ENCODE data around the gene PPP2R5A. TPM values are rescaled to one million over a fixed set of nuclear protein-coding genes. Genes with fewer than 3 reads are reported as not detected.
"Not testable (repeated sequence)": the region's sequence is repeated elsewhere in the genome, so short reads cannot be mapped to it uniquely, and the experiment has no call there.

PPP2R5A gene
- total and polyA plus RNA-seq, 5 donors: 53.1 to 72.0 (median 61.2) TPM

DNA sequence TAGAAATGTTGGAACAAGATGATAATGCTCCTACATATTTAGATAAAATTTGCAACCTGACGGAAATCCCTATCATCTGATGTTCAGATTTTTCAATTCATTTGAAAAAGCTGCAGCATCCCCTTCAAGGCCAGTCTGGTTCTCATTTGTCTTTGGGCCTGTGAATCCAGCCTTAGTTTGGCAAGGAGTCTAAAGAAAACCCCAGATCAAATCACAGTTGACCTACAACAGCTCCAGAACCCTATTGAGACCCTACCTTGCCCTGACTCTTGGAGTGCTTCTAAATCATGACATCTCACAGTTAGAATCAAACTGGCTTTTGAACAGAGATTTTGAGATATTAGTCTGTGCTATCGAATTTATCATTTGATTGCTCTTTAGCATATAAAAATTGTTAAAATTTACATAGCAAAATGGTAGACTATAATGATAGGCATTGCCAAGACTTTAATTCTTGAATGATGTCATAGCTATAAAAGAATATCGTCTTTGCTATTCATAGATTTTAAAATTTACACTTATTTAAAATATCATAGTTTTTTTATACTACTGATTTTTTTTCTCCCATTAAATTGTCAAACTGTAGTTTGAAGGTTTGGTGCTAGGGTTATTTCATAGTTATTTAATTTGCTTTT, 2.2 kb downstream of the PPP2R5A start:
- no peak for DNase-seq
- H3K9me3 ChIP-seq (ENCODE audit: control insufficient read depth, low read length): no peaks in the 10 kb centered on the region
- H3K4me3 ChIP-seq (ENCODE audit: low read length): peak overlapping the region; percentile 94
- intact Hi-C loops (cut with DNase I): loop anchor here in 3 of 4 donors (5.0 to 10.0 kb wide), 4 partner anchors 133 to 215 kb away; no protein-coding TSS in a partner anchor
- WGBS: 31% methylated on average over 3 of the region's 3 CpGs
- peak overlapping the region; percentile 86 for H3K27ac ChIP-seq (ENCODE audit: low read length)
- no peaks in the 10 kb centered on the region for H3K27me3 ChIP-seq (ENCODE audit: control insufficient read depth, insufficient read depth)
- H3K4me1 ChIP-seq (ENCODE audit: control insufficient read depth, insufficient read depth, low read length): peaks cover 6% of the 10 kb centered on the region
- ATAC-seq: no peak

- H3K27me3 ChIP-seq (ENCODE audit: control insufficient read depth, insufficient read depth); ATAC-seq; DNase-seq; H3K4me1 ChIP-seq (ENCODE audit: control insufficient read depth, insufficient read depth, low read length); H3K9me3 ChIP-seq (ENCODE audit: control insufficient read depth, low read length): not testable (repeated sequence)
- H3K27ac ChIP-seq (ENCODE audit: low read length): peak overlapping the region; percentile 42
- WGBS: 76% methylated on average over 9 of the region's 9 CpGs
- H3K4me3 ChIP-seq (ENCODE audit: low read length): peak overlapping the region; percentile 48
- intact Hi-C loops (cut with DNase I): loop anchor here in 3 of 4 donors (5.0 to 10.0 kb wide), 4 partner anchors 133 to 216 kb away; no protein-coding TSS in a partner anchor
These were observed 2.8 kb downstream of the PPP2R5A start for GRCh38 chr1:212287995-212288394.

DNA sequence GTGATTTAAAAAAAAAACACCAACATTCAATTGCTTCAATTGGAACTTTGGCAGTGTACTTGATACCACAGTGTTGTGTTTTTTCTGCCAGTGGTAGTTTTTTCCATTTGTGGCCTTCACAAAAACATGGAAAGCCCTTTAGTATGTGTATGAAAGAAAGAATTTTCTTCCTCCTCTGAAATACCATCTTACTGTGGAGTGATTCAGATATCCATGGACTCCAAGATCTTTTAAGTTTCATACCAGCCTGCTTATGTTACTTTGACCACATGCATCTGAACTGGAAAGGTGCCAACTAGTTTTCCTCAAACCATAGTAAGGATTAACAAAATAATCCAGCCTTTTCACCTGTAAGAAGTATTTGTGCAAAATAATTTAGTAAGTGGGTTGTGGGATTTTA, 3.4 kb downstream of the PPP2R5A start:
- Histone ChIP-seq H3K27me3 (ENCODE audit: control insufficient read depth, insufficient read depth) (no peaks in the 10 kb centered on the region), H3K27ac (ENCODE audit: low read length) (no peak overlapping the region), H3K4me3 (ENCODE audit: low read length) (peak overlapping the region; percentile 48), H3K4me1 (ENCODE audit: control insufficient read depth, insufficient read depth, low read length) (peaks cover 10% of the 10 kb centered on the region), H3K9me3 (ENCODE audit: control insufficient read depth, low read length) (no peaks in the 10 kb centered on the region)
- intact Hi-C loops (cut with DNase I): loop anchor here in 3 of 4 donors (5.0 to 10.0 kb wide), 4 partner anchors 134 to 216 kb away; no protein-coding TSS in a partner anchor
- DNase-seq (no peak), ATAC-seq (no peak)

- ATAC-seq: no peak
- DNase-seq: no peak
- no peak overlapping the region for H3K27ac ChIP-seq (ENCODE audit: low read length)
- H3K27me3 ChIP-seq (ENCODE audit: control insufficient read depth, insufficient read depth): no peaks in the 10 kb centered on the region
- peaks cover 10% of the 10 kb centered on the region for H3K4me1 ChIP-seq (ENCODE audit: control insufficient read depth, insufficient read depth, low read length)
- WGBS: 44% methylated on average over 4 of the region's 4 CpGs
- H3K9me3 ChIP-seq (ENCODE audit: control insufficient read depth, low read length): no peaks in the 10 kb centered on the region
- intact Hi-C loops (cut with DNase I): loop anchor here (5.0 to 10.0 kb wide), 4 partner anchors 135 to 217 kb away; no protein-coding TSS in a partner anchor
- H3K4me3 ChIP-seq (ENCODE audit: low read length): peak overlapping the region; percentile 16
These were observed 4.3 kb downstream of the PPP2R5A start for GRCh38 chr1:212289262-212290077.

GRCh38 chr1:212290608-212291007, 5.4 kb downstream of the PPP2R5A start:
- H3K9me3 ChIP-seq (ENCODE audit: control insufficient read depth, low read length): no peaks in the 10 kb centered on the region
- ATAC-seq: no peak
- no peaks in the 10 kb centered on the region for H3K27me3 ChIP-seq (ENCODE audit: control insufficient read depth, insufficient read depth)
- no peak overlapping the region for H3K4me3 ChIP-seq (ENCODE audit: low read length)
- no peak overlapping the region for H3K27ac ChIP-seq (ENCODE audit: low read length)
- intact Hi-C loops (cut with DNase I): loop anchor here in 1 of 4 donors (10.0 kb wide), 1 partner anchor 216 kb away; no protein-coding TSS in a partner anchor
- no peak for DNase-seq
- H3K4me1 ChIP-seq (ENCODE audit: control insufficient read depth, insufficient read depth, low read length): peaks cover 10% of the 10 kb centered on the region

DNA sequence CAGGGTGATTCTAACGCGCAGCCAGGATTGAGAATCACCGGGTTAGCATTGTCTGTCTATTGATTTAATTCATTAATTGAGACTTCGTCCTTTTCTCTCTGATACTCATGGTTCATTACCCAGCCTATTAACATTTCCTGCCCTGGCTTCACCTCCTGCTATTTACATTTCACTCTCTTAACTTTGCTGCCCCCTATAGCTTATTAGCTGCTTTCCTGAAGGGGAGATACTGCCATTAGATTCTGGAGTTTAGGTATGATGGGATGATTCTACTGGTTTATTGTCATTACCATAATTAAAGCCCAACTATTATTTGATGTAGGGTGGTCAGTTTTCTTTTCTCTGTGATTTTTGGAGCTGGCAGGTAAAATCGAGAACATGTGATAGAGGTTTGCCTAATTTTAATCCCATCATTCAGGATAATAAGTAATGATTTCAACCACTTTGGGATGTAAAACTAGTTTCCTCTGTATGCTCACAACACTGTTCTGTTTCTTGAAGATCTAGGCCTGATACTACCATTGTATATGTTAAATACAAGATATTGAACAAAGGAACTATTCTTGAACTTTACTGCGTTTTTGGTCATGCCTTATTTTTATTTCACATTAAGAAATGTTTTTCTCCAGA, 6.4 kb downstream of the PPP2R5A start:
- Histone ChIP-seq H3K9me3 (ENCODE audit: control insufficient read depth, low read length) (no peaks in the 10 kb centered on the region), H3K27ac (ENCODE audit: low read length) (no peak overlapping the region), H3K4me1 (ENCODE audit: control insufficient read depth, insufficient read depth, low read length) (peaks cover 11% of the 10 kb centered on the region), H3K4me3 (ENCODE audit: low read length) (peak overlapping the region; percentile 3), H3K27me3 (ENCODE audit: control insufficient read depth, insufficient read depth) (no peaks in the 10 kb centered on the region)
- DNase-seq: no peak
- WGBS: 37% methylated on average over 6 of the region's 6 CpGs
- intact Hi-C loops (cut with DNase I): loop anchor here in 1 of 4 donors (10.0 kb wide), 1 partner anchor 217 kb away; no protein-coding TSS in a partner anchor
- peak; percentile 61 to 66 for ATAC-seq

DNA sequence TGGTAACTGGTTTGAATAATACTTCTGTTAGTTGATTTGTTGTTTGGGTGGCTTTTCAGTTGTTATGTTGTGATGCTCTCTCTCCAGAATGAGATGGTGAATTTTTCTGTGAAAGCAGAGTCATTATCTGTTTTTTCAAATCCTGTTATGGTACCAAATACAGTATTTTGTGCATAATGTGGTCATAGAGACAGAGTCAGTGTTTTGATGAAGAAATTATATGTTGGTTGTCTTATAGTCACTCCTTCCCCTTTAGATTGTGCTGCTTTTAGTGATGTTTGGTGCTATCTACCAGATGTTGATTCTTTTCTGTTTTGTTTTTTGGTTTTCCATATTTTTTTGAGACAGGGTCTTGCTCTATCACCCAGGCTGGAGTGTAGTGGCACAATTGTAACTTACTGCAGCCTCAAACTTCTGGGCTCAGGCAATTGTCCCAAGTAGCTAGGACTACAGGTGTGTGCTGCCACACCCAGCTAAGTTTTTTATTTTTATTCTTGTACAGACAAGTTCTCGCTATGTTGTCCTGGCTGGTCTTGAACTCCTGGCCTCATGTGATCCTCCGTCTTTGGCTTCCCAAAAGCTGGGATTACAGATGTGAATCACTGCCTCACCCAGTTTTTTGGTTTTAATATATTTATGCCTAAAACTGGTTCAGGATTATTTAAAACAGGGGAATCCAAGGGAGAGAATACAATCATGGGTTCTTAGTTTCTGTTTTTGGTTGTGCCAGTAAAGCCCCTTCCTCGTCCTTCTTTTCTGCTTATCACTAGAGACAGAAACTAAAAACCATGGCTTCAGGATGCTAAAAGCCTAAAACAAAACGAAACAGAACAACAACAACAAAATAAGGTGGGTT, 7.3 kb downstream of the PPP2R5A start:
- Histone ChIP-seq H3K27ac (ENCODE audit: low read length) (no peak overlapping the region), H3K4me3 (ENCODE audit: low read length) (no peak overlapping the region), H3K27me3 (ENCODE audit: control insufficient read depth, insufficient read depth) (no peaks in the 10 kb centered on the region), H3K4me1 (ENCODE audit: control insufficient read depth, insufficient read depth, low read length) (peaks cover 9% of the 10 kb centered on the region), H3K9me3 (ENCODE audit: control insufficient read depth, low read length) (no peaks in the 10 kb centered on the region)
- WGBS: 68% methylated on average over 4 of the region's 4 CpGs
- ATAC-seq (no peak), DNase-seq (no peak)
- intact Hi-C loops (cut with DNase I): loop anchor here in 1 of 4 donors (10.0 kb wide), 1 partner anchor 218 kb away; no protein-coding TSS in a partner anchor

- Histone ChIP-seq H3K4me1 (ENCODE audit: control insufficient read depth, insufficient read depth, low read length) (peaks cover 9% of the 10 kb centered on the region), H3K27ac (ENCODE audit: low read length) (no peak overlapping the region), H3K4me3 (ENCODE audit: low read length) (peak overlapping the region; percentile 10), H3K9me3 (ENCODE audit: control insufficient read depth, low read length) (no peaks in the 10 kb centered on the region), H3K27me3 (ENCODE audit: control insufficient read depth, insufficient read depth) (no peaks in the 10 kb centered on the region)
- intact Hi-C loops (cut with DNase I): loop anchor here in 1 of 4 donors (10.0 kb wide), 1 partner anchor 219 kb away; no protein-coding TSS in a partner anchor
- DNase-seq (no peak), ATAC-seq (peak in 1 of 2 donors; percentile 42)
- 47% methylated on average over 1 of the region's 1 CpG for WGBS
These were observed 8.4 kb downstream of the PPP2R5A start for GRCh38 chr1:212293579-212293978.

DNA sequence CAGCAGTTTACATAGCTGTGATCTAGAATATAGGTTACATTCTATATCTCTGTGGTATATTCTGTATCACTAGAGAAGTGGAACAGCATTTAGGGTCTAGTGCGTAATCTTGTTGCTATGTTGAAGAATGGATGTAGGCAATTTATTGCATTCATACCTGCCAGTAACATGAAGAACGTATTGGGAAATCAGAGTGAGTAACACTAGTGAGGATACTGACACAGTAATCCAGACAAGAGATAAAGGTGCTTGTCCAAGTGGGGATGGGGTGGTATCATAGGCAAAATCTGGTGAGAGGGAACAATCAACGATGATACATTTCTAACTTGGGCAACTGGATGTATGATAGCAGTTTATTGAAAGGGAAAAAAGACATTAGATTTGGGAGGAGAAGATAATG, 9.8 kb downstream of the PPP2R5A start:
- H3K4me1 ChIP-seq (ENCODE audit: control insufficient read depth, insufficient read depth, low read length): peaks cover 9% of the 10 kb centered on the region
- H3K9me3 ChIP-seq (ENCODE audit: control insufficient read depth, low read length): no peaks in the 10 kb centered on the region
- no peak overlapping the region for H3K27ac ChIP-seq (ENCODE audit: low read length)
- no peak for ATAC-seq
- no peak for DNase-seq
- no peak overlapping the region for H3K4me3 ChIP-seq (ENCODE audit: low read length)
- H3K27me3 ChIP-seq (ENCODE audit: control insufficient read depth, insufficient read depth): no peaks in the 10 kb centered on the region
- intact Hi-C loops (cut with DNase I): loop anchor here in 1 of 4 donors (10.0 kb wide), 1 partner anchor 220 kb away; no protein-coding TSS in a partner anchor
- WGBS: 77% methylated on average over 3 of the region's 3 CpGs

- Histone ChIP-seq H3K4me1 (ENCODE audit: control insufficient read depth, insufficient read depth, low read length) (peaks cover 9% of the 10 kb centered on the region), H3K4me3 (ENCODE audit: low read length) (no peak overlapping the region), H3K27me3 (ENCODE audit: control insufficient read depth, insufficient read depth) (no peaks in the 10 kb centered on the region), H3K27ac (ENCODE audit: low read length) (no peak overlapping the region), H3K9me3 (ENCODE audit: control insufficient read depth, low read length) (no peaks in the 10 kb centered on the region)
- ATAC-seq (no peak), DNase-seq (no peak)
- intact Hi-C loops (cut with DNase I): loop anchor here in 1 of 4 donors (10.0 kb wide), 1 partner anchor 221 kb away; no protein-coding TSS in a partner anchor
- 77% methylated on average over 2 of the region's 2 CpGs for WGBS
These were observed 10.4 kb downstream of the PPP2R5A start for GRCh38 chr1:212295579-212295978.

All from right cardiac atrium (tissue), 5 donors.